ENCODE results near the gene LHPP.

- TF ChIP-seq POLR2A (IDR thresholded peaks at IDR 0.05; ENCODE audit: low read depth, low read length) = no peak
- TF ChIP-seq POLR2AphosphoS5 (IDR thresholded peaks at IDR 0.05; ENCODE audit: low read depth, low read length) = no peak
Observed at GRCh38 chr10:124576526-124577420, 115.2 kb downstream of the LHPP start.

Measured in GM12892 (cell line).